GM12891 (cell line): ENCODE measurements around the gene CLEC2B.

Experiments
- POLR2A ChIP-seq: IDR thresholded peaks from 2 replicates; pipeline ENCODE4 v1.6.1; 2011; ENCODE audit warnings: low read depth, low read length, control low read depth
- POLR2AphosphoS5 ChIP-seq: IDR thresholded peaks from 2 replicates; pipeline ENCODE4 v1.6.1; 2011; ENCODE audit warnings: low read depth, low read length, control low read depth

- TF ChIP-seq POLR2A: no peak
- no peak for TF ChIP-seq POLR2AphosphoS5
Observed at GRCh38 chr12:9864913-9865675, 4.1 kb downstream of the CLEC2B start.
